Measurements from ENCODE around the gene BAZ2B.

Gene BAZ2B

GRCh38 chr2:159506764-159507440, 109.4 kb downstream of the BAZ2B start:
- POLR2A ChIA-PET (ENCODE audit: low non-redundant PET): no interaction called here
- no peak for TF ChIP-seq CTCF (conservative IDR thresholded peaks at IDR 0.05; ENCODE audit: low read depth)

GRCh38 chr2:159506202-159506601, 110.1 kb downstream of the BAZ2B start:
- CTCF ChIA-PET: interaction anchor here (0.9 kb wide), 1 partner anchor 10 kb away, joined by 3 read pairs; no protein-coding TSS in a partner anchor
- no peak for TF ChIP-seq CTCF (conservative IDR thresholded peaks at IDR 0.05; ENCODE audit: low read depth)
- H3K27ac ChIP-seq: no peak overlapping the region
- no peak for DNase-seq (ENCODE audit: low spot score)
- POLR2A ChIA-PET (ENCODE audit: low non-redundant PET): interaction anchor here (0.5 kb wide), 1 partner anchor 544 kb away, joined by 3 read pairs; no protein-coding TSS in a partner anchor

More at GRCh38 chr2:159506764-159507440, 109.4 kb downstream of the BAZ2B start:
- CTCF ChIA-PET: no interaction called here
- DNase-seq (ENCODE audit: low spot score): peak; percentile 69
- H3K27ac ChIP-seq: no peak overlapping the region

- POLR2A ChIA-PET (ENCODE audit: low non-redundant PET): no interaction called here
- CTCF ChIA-PET: interaction anchor here (0.9 kb wide), 1 partner anchor 11 kb away, joined by 3 read pairs; no protein-coding TSS in a partner anchor
- no peak for TF ChIP-seq CTCF (conservative IDR thresholded peaks at IDR 0.05; ENCODE audit: low read depth)
- no peak overlapping the region for H3K27ac ChIP-seq
- DNase-seq (ENCODE audit: low spot score): no peak
Measured at GRCh38 chr2:159505196-159505595, 111.2 kb downstream of the BAZ2B start.

GRCh38 chr2:159501743-159502142, 114.6 kb downstream of the BAZ2B start:
- ChIA-PET POLR2A (ENCODE audit: low non-redundant PET) (no interaction called here), CTCF (no interaction called here)
- no peak overlapping the region for H3K27ac ChIP-seq
- TF ChIP-seq CTCF (conservative IDR thresholded peaks at IDR 0.05; ENCODE audit: low read depth): no peak
- DNase-seq (ENCODE audit: low spot score): no peak

GRCh38 chr2:159497847-159498246, 118.5 kb downstream of the BAZ2B start:
- DNase-seq (ENCODE audit: low spot score): no peak
- no peak for TF ChIP-seq CTCF (conservative IDR thresholded peaks at IDR 0.05; ENCODE audit: low read depth)

GRCh38 chr2:159497256-159497655, 119.1 kb downstream of the BAZ2B start:
- CTCF ChIA-PET: no interaction called here
- DNase-seq (ENCODE audit: low spot score): peak; percentile 84
- POLR2A ChIA-PET (ENCODE audit: low non-redundant PET): no interaction called here
- TF ChIP-seq CTCF (conservative IDR thresholded peaks at IDR 0.05; ENCODE audit: low read depth): no peak
- H3K27ac ChIP-seq: no peak overlapping the region

More at GRCh38 chr2:159497847-159498246, 118.5 kb downstream of the BAZ2B start:
- H3K27ac ChIP-seq: no peak overlapping the region
- POLR2A ChIA-PET (ENCODE audit: low non-redundant PET): no interaction called here
- CTCF ChIA-PET: no interaction called here
